Effector memory CD8-positive, alpha-beta T cell (primary cell): ENCODE results near the gene PCDH19.

Experiments
- ATAC-seq: fragments of 150-1000 bp; cut with Tn5 transposase; replicated peaks from 2 replicates; pipeline ENCODE4 v1.10.0; 2021; ENCODE audit warnings: mild to moderate bottlenecking, moderate library complexity
- DNase-seq, 3 experiments: peaks; one replicate each; pipeline ENCODE4 v3.0.0; 2021
- H3K27ac Mint-ChIP-seq, 2 donors: one replicate each; pipeline ENCODE4 v1.8.0; 2022; ENCODE audit warnings: mild to moderate bottlenecking in 2 of 2, mixed read lengths in 2 of 2, moderate library complexity in 2 of 2
- H3K27me3 Mint-ChIP-seq, 2 donors: one replicate each; pipeline ENCODE4 v1.8.0; 2022; ENCODE audit warnings: mixed read lengths in 2 of 2
- H3K36me3 Mint-ChIP-seq: one replicate; pipeline ENCODE4 v1.8.0; 2022; ENCODE audit warnings: mild to moderate bottlenecking, moderate library complexity, mixed read lengths; ENCODE audit not compliant: insufficient read depth
- H3K4me1 Mint-ChIP-seq, 2 donors: one replicate each; pipeline ENCODE4 v1.8.0; 2022; ENCODE audit warnings: low read depth in 2 of 2, mixed read lengths in 2 of 2
- H3K4me3 Mint-ChIP-seq, 2 donors: one replicate each; pipeline ENCODE4 v1.8.0; 2022; ENCODE audit warnings: mild to moderate bottlenecking in 2 of 2, mixed read lengths in 2 of 2, moderate library complexity in 2 of 2
- H3K9me3 Mint-ChIP-seq, 2 donors: one replicate each; pipeline ENCODE4 v1.8.0; 2022; ENCODE audit warnings: mixed read lengths in 2 of 2

The PCDH19 gene

DNA sequence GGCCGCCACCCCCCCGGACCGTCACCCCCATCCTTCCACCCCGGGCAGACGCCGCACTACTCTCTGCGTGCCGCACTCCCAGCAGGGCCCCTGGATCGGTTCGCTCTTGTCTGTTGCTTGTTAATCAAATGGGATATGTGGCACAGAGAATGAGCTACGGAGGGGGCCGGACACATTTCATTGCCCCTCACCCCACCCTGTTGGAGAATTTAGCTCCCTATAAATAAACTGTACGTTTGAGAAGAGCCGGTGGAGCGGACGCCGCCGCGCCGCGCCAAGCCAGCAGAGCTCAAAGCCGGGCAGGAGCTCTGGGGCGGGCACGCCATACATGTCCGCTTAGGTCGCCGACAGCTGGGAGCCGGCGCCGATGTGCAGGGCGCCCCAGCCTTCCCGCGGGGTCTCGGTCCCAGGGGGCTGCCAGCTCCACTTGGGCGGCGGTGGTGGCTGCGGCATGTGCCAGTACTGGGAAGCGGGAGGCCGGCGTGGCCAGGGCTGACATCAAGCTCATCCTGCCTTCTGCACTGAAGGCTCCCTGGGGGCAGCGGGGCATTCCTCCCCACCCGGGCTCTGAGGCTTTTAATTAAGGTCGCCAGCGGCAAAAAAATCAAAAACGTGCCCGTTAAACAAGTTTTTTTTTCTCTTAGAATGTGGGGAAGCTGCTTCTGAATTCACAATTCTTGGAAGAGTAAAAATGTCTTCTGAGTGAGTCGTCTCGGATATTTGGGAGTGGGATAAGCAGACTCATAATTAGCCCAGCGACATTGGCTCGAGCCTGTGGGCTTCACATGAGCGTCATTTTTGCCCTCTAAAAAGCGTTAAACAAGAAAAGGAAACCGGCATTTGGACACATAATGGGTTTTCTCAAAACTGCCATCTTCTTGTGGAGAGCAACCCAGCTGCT lies 1.1 kb upstream of the PCDH19 start:
- Mint-ChIP-seq H3K4me3 (peak overlapping the region in 1 of 2 donors; percentile 36), H3K27me3 (peaks cover 32 to 68% of the 10 kb centered on the region in 2 donors), H3K9me3 (no peaks in the 10 kb centered on the region), H3K36me3 (no peaks in the 10 kb centered on the region), H3K27ac (no peak overlapping the region), H3K4me1 (peaks cover 0 to 8% of the 10 kb centered on the region in 2 donors)
- ATAC-seq (no peak), DNase-seq (no peak)

DNA sequence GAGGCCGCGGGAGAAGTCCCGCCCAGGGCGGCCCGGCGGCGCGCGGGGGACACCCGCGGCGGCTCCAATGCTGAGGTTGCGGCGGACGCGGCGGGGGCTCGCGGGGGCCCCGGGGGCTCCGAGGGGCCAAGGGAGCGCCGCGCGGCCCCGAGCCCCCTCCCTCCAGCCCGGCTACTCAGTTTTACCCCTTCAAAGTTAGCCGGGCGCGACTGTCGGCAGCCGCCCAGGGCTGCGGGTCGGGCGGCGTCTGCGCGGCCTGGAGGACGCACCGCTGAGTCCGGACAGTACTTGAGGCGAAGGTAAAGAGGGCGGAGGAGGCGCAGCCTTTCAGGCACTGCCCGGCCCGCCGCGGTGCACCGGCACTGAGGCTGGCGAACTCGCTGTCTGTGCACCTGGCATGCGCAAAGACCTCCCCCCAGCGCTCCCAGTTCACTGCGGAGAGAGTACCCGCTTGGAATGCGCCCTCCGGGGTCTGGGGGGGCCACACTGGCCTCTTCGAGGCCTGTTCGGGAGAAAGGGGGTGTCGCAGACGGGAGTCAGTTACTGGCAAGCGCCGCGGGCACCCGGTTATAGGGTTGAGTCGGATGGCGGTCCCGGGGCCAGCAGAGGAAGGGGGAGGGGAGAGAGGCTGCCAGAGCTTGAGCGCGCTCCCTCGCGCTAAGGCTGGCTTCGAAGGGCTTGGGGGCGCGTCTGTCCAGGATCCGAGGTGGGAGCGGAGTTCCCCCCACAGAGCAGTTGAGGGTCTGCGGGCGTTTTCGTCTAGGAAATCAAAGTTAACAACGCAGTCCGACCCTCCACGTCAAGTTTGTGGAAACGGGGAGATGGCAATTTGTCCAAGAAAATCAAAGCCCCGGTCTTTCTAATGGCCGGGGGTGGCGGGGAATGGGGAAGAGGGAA lies 1.1 kb downstream of the PCDH19 start:
- H3K27me3 Mint-ChIP-seq = peaks cover 27 to 61% of the 10 kb centered on the region in 2 donors
- H3K4me3 Mint-ChIP-seq = peak overlapping the region in 1 of 2 donors; percentile 64
- no peaks in the 10 kb centered on the region for H3K36me3 Mint-ChIP-seq
- H3K27ac Mint-ChIP-seq = no peak overlapping the region
- H3K4me1 Mint-ChIP-seq = peaks cover 0 to 8% of the 10 kb centered on the region in 2 donors
- no peak for DNase-seq
- no peak for ATAC-seq
- no peaks in the 10 kb centered on the region for H3K9me3 Mint-ChIP-seq

GRCh38 chrX:100407784-100408712 lies 2.0 kb downstream of the PCDH19 start:
- Mint-ChIP-seq H3K36me3 (no peaks in the 10 kb centered on the region), H3K9me3 (no peaks in the 10 kb centered on the region), H3K27me3 (peaks cover 25 to 52% of the 10 kb centered on the region in 2 donors), H3K27ac (no peak overlapping the region), H3K4me1 (peaks cover 0 to 7% of the 10 kb centered on the region in 2 donors), H3K4me3 (no peak overlapping the region)
- ATAC-seq = no peak
- no peak for DNase-seq

GRCh38 chrX:100407147-100407783 lies 2.8 kb downstream of the PCDH19 start:
- H3K27ac Mint-ChIP-seq = no peak overlapping the region
- peaks cover 17 to 45% of the 10 kb centered on the region in 2 donors for H3K27me3 Mint-ChIP-seq
- DNase-seq (no peak), ATAC-seq (no peak)
- no peak overlapping the region for H3K4me3 Mint-ChIP-seq
- peaks cover 0 to 4% of the 10 kb centered on the region in 2 donors for H3K4me1 Mint-ChIP-seq
- H3K36me3 Mint-ChIP-seq = no peaks in the 10 kb centered on the region
- no peaks in the 10 kb centered on the region for H3K9me3 Mint-ChIP-seq

GRCh38 chrX:100405424-100405823 lies 4.6 kb downstream of the PCDH19 start:
- Mint-ChIP-seq H3K27me3 (peaks cover 10 to 26% of the 10 kb centered on the region in 2 donors), H3K36me3 (no peaks in the 10 kb centered on the region), H3K27ac (no peak overlapping the region), H3K9me3 (no peaks in the 10 kb centered on the region), H3K4me1 (peaks cover 0 to 4% of the 10 kb centered on the region in 2 donors), H3K4me3 (no peak overlapping the region)
- no peak for DNase-seq
- no peak for ATAC-seq

DNA sequence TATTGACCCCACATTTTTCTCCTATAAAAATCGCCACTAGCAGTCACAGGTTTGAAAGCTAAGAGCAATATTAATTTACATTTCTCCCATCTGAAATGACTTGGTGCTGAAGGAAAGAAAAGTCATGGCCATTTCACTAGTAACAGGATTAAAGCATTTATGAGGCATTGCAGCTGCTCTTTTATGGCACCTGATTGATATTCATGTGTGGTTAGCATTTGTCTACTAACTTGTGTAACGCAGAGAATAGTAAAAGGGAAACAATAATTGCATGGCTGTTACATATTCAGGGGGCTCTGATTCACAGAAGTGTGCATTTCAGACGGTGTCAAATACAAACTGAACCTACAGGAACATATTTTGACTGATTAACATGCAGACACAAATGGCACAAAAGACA lies 5.2 kb downstream of the PCDH19 start:
- Mint-ChIP-seq H3K27me3 (peaks cover 10 to 26% of the 10 kb centered on the region in 2 donors), H3K4me1 (peaks cover 0 to 3% of the 10 kb centered on the region in 2 donors), H3K9me3 (no peaks in the 10 kb centered on the region), H3K4me3 (no peak overlapping the region), H3K27ac (no peak overlapping the region), H3K36me3 (no peaks in the 10 kb centered on the region)
- ATAC-seq = no peak
- no peak for DNase-seq

DNA sequence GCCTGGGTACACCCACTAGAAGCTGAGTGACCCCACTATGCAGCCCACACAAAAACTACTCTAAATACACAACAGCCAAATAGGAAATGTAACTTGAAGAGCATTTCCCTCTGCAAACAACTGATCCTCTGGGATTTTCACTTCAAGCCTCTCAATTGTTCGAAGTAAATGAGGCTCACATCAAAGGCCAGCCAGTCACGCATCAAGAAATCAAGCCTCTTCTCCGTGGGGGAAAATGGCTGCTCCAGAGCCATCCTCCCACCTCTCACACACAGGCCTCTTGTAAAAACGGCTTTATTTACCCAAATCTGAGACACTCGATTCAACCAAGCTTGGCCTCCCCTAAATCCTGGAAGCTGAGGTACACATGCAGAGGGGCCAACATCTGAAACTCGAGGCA lies 14.3 kb downstream of the PCDH19 start:
- Mint-ChIP-seq H3K27ac (no peak overlapping the region), H3K27me3 (no peaks in the 10 kb centered on the region), H3K9me3 (no peaks in the 10 kb centered on the region), H3K4me3 (no peak overlapping the region), H3K4me1 (no peaks in the 10 kb centered on the region), H3K36me3 (no peaks in the 10 kb centered on the region)
- DNase-seq = no peak
- no peak for ATAC-seq

DNA sequence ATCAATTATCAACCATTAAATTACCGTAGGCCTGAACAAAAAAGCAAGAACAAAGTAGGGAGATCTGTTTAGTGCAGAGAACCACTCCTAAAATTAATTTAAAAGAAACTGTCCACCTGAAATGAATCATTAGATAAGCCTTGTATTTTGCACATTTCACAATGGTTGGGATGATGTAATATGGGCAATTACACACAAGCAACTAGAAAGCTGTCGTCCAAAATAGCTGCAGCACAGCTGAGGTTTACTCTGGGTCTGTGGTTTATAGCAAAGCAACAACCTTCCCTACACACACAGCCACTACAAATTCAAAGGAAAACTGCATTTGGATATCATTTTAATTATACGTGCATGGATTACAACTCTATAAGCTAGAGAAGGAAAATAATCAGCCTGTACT lies 28.5 kb downstream of the PCDH19 start:
- no peak for ATAC-seq
- no peaks in the 10 kb centered on the region for H3K9me3 Mint-ChIP-seq
- no peak overlapping the region for H3K27ac Mint-ChIP-seq
- no peaks in the 10 kb centered on the region for H3K36me3 Mint-ChIP-seq
- no peak overlapping the region for H3K4me3 Mint-ChIP-seq
- peaks cover 0 to 3% of the 10 kb centered on the region in 2 donors for H3K4me1 Mint-ChIP-seq
- no peaks in the 10 kb centered on the region for H3K27me3 Mint-ChIP-seq
- DNase-seq = no peak

DNA sequence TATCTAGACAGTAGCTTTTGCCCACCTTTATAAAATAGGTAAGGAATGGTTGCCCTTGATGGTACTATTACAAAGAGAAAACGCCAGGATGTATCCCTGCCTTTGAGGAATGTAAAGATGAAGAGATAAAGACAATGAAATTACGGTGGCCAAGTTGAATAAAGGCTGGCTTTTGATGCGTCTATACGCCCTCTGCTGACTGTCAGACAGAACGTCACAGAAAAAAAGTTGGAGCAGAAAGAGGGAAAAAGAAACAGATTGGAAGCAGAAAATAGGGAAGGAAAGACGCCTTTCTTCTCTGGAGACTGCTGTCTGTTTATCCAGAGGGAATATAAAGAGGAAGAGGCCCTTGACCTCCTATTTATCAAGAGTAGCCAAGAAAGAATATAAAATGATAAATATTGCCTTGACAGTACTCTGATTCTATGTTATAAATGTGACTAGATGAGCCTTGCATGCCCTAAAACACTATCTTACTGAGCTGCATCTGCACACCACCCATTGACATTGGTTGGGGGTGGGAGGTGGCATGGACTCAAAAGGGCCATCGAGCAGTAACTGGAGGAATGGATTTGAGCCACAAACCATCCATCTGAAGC lies 30.6 kb downstream of the PCDH19 start:
- ATAC-seq (no peak), DNase-seq (no peak)
- Mint-ChIP-seq H3K27me3 (no peaks in the 10 kb centered on the region), H3K36me3 (no peaks in the 10 kb centered on the region), H3K9me3 (no peaks in the 10 kb centered on the region), H3K27ac (no peak overlapping the region), H3K4me3 (no peak overlapping the region), H3K4me1 (peaks cover 0 to 3% of the 10 kb centered on the region in 2 donors)

DNA sequence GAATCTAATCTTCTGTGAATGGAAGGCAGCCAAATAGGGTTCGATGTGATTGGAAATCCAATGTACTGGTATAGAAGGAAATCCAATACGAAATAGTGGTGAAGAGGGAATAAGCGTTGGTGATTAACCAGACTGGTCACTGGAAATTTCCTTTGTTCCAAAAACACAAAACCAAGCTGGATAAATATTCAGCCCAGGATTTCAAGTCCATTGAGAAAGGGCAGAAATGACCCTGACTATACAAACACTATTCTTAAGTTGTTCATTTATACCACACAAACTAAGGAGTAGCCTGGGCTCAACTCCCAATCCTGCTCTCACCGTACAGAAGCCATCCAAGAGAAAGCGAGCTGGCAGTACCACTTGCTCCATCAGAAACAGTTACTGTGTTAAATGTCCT lies 32.2 kb downstream of the PCDH19 start:
- H3K36me3 Mint-ChIP-seq = no peaks in the 10 kb centered on the region
- DNase-seq (no peak), ATAC-seq (no peak)
- no peak overlapping the region for H3K4me3 Mint-ChIP-seq
- H3K27ac Mint-ChIP-seq = no peak overlapping the region
- no peaks in the 10 kb centered on the region for H3K27me3 Mint-ChIP-seq
- H3K4me1 Mint-ChIP-seq = peaks cover 0 to 3% of the 10 kb centered on the region in 2 donors
- no peaks in the 10 kb centered on the region for H3K9me3 Mint-ChIP-seq

DNA sequence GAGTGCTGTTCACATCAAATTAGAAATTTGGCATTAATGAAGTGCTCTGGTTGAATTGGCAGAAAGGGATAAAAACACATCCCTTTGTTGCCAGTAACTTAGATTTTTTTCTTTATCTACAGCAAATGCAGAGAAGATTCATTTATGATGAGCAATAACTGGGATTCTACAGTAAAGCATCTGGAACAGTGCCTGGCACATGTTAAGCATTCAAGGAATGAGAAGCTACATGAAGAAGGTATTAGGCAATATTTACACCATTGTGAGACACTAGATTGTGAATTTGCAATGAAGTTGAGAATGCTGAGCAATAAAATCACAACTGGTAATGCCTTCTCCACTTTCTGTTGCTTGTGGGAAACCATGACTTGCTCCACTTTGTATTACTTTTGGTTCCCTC lies 33.5 kb downstream of the PCDH19 start:
- no peak overlapping the region for H3K27ac Mint-ChIP-seq
- no peaks in the 10 kb centered on the region for H3K27me3 Mint-ChIP-seq
- no peaks in the 10 kb centered on the region for H3K36me3 Mint-ChIP-seq
- ATAC-seq (no peak), DNase-seq (no peak)
- peaks cover 0 to 3% of the 10 kb centered on the region in 2 donors for H3K4me1 Mint-ChIP-seq
- H3K9me3 Mint-ChIP-seq = no peaks in the 10 kb centered on the region
- H3K4me3 Mint-ChIP-seq = no peak overlapping the region

DNA sequence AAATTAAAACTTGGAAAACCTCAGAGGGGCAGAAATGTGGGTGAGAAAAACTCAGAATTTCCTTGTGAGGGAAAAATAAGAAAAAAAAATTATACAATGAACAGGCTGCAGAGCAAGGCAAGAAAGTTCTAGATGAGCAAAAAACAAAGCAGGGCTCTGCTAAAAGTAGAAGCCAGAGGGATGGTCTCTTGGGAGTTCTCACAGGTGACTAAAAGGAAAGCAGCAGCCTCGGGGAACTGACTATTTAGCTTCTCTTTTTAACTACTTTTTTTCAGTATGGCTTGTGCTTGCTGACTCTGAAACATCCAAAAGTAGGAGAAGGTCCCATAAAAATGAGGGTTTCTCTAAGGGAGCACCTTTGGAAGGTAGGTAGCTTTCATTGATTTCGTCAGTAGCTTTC lies 36.4 kb downstream of the PCDH19 start:
- Mint-ChIP-seq H3K27me3 (no peaks in the 10 kb centered on the region), H3K27ac (no peak overlapping the region), H3K4me1 (no peaks in the 10 kb centered on the region), H3K9me3 (no peaks in the 10 kb centered on the region), H3K36me3 (no peaks in the 10 kb centered on the region), H3K4me3 (no peak overlapping the region)
- DNase-seq (no peak), ATAC-seq (no peak)
